ENCODE data around the gene TMEM121B.

TMEM121B gene

DNA sequence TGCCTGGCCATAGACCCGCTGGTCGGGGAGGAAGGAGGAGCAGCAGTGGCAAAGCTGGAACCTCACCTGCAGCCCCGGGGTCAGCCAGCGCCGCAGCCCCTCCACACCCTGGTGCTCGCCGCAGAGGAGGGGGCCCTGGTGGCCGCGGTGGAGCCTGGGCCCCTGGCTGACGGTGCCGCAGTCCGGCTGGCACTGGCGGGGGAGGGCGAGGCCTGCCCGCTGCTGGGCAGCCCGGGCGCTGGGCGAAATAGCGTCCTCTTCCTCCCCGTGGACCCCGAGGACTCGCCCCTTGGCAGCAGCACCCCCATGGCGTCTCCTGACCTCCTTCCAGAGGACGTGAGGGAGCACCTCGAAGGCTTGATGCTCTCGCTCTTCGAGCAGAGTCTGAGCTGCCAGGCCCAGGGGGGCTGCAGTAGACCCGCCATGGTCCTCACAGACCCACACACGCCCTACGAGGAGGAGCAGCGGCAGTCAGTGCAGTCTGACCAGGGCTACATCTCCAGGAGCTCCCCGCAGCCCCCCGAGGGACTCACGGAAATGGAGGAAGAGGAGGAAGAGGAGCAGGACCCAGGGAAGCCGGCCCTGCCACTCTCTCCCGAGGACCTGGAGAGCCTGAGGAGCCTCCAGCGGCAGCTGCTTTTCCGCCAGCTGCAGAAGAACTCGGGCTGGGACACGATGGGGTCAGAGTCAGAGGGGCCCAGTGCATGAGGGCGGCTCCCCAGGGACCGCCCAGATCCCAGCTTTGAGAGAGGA is 11.9 kb downstream of the TMEM121B start:
- DNase-seq: no peak

DNA sequence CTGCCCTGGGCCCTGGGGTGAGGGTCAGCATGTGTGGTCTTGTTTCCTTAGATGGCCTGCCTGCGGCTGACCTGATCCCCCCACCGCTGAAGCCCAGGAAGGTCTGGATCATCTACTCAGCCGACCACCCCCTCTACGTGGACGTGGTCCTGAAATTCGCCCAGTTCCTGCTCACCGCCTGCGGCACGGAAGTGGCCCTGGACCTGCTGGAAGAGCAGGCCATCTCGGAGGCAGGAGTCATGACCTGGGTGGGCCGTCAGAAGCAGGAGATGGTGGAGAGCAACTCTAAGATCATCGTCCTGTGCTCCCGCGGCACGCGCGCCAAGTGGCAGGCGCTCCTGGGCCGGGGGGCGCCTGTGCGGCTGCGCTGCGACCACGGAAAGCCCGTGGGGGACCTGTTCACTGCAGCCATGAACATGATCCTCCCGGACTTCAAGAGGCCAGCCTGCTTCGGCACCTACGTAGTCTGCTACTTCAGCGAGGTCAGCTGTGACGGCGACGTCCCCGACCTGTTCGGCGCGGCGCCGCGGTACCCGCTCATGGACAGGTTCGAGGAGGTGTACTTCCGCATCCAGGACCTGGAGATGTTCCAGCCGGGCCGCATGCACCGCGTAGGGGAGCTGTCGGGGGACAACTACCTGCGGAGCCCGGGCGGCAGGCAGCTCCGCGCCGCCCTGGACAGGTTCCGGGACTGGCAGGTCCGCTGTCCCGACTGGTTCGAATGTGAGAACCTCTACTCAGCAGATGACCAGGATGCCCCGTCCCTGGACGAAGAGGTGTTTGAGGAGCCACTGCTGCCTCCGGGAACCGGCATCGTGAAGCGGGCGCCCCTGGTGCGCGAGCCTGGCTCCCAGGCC is 12.7 kb downstream of the TMEM121B start:
- no peak for DNase-seq

DNA sequence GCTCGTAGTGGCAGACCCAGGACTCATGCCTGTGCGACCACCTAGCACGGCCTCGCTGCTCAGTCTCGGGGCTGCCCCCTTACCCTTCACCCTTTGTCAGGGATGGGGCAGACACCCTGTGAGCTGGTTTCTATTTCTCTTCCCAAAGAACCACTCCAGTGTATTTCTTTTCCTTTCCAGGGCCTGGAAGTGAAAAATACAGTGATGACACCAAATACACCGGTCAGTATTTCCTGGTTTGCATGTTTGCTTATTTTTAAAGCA is 13.7 kb downstream of the TMEM121B start:
- no peak for DNase-seq

DNA sequence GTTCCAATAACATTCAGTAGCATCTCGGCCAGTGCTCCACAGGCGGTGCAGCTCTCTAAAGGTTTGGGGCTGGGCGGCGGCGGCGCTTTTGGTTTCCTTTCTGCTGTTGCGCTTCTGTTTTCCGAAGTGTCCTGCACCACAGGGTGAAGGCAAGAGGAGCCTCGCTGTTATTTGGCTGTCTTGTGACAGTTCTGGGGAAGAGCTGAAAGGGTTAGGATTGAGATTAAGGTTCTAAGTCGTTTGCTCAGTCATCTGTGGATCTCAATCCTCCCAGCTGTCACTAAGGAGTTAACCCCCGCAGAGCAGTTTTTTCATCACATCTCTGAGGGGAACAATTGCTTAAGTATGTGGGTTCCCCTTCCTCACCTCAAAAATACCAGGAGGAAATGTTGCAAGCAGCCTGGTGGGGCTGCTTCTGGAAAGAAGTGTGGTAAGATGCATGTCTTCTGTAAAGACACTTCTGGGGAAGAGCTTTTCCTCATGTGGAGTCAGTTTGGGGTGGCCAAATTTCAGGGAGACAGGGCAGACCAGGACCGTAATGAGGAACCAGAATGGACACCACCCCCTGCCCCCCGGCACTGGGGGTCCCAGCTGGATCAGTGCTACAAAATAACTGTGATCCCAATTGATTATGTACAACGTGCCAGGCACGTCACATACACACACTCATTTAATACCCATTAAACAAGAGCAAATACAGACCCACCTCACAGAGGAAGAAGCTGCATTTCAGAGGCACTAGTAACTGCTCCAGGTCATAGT is 14.2 kb downstream of the TMEM121B start:
- no peak for DNase-seq

DNA sequence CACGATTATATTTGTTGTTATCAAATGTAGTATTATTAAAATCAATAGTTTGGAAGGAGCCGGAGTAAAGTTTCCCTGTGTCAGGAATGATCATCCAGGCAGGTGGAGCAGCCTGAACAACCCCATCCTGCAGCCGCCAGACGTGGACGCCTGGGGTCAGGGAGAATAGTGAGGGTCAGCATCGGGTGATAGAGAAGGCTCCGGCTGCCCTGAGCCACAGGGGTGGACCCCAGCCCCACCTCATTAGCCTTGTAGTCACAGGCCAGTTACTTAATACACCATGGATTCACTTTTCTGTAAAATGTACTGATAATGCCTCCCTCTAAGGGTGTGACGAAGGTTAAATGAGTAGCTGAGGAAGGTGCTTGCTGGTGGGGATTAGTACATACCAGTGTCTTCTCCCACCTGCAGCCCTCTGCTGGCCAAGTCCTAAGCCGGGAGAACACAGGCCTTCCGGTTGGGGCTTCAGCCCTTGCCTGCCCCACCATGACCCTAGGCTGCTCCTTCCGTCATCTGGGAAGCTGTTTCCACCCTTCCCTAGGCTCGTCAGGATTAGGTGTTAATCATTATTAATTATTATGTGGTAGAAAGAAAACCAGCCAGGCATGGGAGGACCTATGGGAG is 14.9 kb downstream of the TMEM121B start:
- no peak for DNase-seq

DNA sequence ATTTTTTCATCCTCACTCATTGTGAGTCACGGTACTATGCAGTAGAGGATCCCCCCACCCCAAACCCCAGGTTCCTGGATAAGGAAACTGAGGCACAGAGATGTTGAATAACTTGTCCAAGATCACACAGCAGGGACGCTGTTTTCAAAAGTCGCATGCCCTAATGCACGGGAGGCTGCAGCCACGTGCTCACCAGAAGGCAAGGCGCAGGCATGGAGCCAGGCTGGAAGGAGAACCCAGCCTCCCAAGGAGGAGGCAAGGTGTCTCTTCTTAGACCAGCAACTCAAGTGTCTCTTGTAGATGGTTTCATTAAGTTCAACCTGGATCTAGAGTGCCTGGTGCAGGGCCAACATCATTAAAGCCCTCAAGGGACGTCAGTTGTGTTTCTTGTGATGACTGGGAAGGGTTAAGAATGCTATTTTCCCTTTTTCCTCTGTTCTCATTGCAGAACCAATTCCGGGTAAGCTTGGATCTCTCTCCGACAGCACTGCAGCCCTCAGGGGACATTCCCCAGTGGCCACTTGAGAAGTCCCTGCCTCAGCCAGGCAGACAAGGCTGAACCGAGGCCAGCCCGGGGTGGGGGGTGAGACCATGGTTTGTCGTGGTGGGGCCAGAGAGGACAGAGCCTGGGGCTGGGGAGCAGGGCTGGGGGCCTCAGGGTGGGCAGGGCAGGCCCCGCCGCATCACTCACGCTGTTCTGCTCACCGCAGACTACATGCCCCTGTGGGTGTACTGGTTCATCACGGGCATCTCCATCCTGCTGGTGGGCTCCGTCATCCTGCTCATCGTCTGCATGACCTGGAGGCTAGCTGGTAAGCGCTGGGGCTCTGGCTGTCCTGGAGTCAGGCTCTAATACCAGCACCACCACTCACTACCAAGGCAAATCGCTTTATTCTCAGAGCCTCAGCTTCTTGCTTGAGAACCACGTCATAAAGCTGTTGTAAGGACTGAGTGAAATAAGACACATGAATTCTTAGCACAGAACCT is 15.7 kb downstream of the TMEM121B start:
- DNase-seq: no peak

DNA sequence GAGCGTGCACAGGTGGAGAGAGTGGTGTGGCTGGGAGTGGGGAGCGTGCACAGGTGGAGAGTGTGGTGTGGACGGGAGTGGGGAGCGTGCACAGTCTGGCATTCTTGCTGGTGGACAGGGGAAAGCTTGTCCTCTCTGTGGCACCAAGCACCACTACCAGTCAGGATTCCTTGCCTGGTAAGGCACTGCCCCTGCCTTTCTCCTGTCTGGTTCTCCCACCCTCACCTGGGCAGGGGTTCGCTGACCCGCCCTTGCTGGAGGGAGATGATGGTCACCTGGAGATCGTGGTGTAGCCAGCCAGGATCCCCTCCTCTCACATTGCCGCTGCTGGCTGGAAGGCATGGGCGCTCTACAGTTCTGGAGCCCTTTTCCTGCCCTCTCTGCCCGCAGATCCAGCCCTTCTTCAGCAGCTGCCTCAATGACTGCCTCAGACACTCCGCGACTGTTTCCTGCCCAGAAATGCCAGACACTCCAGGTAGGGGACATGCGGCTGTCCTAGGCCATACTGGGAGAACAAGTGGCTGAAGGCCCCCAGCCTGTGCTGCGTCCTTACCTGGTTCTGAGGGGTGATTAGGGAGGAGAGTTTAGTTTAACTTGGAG is 16.7 kb downstream of the TMEM121B start:
- no peak for DNase-seq

DNA sequence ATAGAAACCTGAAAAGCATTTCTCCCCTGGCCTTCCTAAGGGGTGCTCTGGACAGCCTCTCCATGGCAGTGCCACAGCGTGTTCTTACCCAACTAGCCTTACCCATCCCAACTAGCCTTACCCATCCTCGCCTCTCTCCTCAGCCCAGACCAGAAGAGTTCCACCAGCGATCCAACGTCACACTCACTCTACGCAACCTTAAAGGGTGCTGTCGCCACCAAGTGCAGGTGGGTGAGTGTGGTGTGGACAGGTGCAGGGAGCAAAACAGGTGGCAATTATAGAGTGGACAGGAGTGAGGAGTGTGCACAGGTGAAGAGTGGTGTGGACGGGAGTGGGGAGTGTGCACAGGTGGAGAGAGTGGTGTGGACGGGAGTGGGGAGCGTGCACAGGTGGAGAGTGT is 17.8 kb downstream of the TMEM121B start:
- DNase-seq: no peak

DNA sequence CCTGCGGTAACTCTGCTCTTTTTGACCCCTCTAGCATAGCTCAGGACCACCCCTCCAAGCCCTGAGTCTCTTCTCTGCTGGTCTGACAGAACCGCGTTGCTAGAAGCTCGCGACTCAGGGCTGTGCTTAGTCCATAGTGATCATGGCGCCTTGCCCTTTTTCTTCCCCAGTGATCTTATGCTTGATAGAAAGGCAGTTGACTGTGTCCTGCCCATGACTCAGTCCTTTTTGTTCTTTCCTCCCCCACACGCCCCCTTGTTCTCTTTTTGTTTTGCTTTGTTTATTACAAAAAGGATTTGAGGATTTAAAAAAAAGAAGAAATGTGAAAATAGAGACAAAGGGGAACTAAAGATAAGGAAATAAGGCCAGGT is 18.9 kb downstream of the TMEM121B start:
- no peak for DNase-seq

DNA sequence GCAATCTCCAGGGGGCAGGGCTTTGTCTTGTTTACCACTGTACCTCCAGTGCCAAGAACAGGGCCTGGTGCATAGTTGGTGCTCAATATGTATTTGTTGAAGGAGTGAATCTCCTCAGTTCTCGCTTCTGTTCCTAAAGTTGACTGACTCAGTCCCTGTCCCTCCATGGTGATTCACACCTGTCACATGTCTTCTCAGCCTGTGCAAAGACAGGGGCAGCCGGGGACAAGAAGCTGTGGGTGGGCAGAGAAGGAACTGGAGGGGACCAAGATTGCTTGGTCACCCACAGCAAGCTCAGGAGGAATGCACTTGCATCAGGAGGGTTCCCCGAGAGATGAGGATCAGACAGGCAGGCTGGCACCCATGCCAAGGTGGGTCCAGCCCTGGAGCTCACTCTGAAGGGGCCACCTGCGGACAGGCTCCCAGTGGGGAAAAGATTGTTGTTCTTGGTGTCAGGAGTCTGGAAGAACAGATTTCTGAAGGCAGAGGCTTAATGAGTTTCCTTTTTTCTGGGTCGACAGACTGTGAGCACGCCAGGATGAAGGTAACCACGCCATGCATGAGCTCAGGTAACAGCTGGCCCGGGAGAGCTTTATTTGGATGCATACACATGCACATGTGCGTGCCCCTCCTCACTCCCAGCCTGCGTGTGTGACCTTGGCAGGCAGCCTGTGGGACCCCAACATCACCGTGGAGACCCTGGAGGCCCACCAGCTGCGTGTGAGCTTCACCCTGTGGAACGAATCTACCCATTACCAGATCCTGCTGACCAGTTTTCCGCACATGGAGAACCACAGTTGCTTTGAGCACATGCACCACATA is 19.5 kb downstream of the TMEM121B start:
- no peak for DNase-seq

DNA sequence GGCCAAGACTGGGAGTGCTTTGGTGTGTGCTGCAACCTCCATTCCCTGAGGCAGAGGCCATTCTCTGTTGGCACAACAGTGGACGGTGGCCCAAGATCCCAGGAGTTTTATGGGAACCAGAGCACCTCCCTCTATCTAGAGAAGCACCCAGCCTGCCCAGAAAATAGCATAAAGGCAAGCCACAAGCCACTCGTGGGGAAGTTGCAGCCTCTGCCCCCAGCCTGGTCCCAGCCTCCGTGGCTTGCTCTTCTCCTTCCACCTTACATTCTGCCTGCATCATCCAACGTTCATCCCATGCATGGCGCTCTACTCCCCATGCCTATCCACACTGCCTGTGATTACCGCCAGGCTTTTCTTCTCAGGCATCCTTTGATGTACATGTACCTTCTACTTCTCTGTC is 20.5 kb downstream of the TMEM121B start:
- no peak for DNase-seq

DNA sequence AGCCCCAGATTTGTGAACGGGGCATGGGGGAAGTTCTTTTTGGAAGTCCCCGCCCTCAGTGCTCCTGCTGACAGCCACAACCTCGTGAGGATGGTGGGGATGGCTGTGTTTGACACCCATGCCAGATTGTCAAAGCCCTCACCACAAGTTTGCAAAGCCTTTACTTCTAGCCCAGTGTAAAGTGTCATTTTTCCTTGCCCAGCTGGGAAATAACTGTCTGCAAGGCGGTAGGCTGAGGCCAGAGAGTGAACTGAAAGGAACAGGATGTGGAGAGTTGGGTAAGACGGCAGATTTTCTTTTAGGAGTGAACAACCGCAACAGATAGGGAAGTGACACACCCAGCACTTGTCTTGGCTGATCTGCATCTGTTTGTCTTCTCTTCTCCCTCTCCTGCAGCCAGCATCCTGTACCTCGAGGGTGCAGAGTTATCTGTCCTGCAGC is 22.8 kb downstream of the TMEM121B start:
- DNase-seq: no peak

DNA sequence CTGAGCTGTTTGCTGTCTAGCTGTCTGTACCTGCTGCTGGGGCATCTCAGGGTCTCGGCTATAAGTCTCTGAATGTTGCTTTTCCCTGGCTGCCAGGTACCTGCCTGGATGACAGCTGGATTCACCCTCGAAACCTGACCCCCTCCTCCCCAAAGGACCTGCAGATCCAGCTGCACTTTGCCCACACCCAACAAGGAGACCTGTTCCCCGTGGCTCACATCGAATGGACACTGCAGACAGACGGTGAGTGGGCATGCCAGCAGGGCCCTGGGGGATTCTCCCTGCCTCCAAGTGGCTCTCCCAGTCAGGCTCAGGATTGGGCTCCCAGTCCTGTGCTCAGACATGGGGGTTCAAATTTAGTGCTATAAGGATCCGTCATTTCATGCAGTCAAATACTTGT is 23.5 kb downstream of the TMEM121B start:
- DNase-seq: no peak

DNA sequence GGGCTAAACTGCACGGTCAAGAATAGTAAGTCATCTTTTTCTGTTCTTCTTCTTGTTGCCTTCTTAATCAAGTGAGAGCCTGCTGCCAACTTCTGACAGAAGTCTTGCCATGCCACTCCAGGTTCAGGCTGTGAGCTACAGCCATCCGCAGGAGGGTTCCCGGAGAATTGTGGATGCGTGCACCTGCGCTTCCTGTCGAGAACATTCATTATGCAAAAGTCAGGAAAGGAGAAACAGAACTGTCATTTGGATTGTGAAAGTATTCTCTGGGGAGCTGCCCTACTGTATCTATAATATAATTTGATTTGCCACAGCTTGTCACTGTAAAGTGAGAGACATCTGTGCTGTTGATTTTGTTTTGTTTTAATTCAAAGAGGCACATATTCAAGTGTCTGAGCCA is 24.1 kb downstream of the TMEM121B start:
- DNase-seq: no peak

DNA sequence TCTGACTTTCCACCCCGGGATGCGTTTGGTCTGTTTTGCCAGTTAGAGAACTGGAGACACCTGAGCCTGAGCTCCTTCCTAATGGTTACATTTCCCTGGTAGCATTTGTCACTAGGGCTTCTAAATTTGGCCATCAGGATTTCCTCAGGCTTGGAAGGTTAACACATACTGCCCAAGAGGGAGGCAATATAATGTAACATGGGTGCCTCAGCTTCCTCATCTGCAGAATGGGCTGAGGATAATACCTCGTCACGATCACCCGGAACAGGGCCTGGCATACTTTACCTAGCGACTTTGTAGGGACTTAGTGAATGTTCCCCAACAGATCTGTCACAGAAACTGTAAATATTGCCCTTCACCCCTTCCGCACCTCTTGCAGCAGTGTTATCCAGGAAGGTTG is 25.1 kb downstream of the TMEM121B start:
- DNase-seq: no peak

DNA sequence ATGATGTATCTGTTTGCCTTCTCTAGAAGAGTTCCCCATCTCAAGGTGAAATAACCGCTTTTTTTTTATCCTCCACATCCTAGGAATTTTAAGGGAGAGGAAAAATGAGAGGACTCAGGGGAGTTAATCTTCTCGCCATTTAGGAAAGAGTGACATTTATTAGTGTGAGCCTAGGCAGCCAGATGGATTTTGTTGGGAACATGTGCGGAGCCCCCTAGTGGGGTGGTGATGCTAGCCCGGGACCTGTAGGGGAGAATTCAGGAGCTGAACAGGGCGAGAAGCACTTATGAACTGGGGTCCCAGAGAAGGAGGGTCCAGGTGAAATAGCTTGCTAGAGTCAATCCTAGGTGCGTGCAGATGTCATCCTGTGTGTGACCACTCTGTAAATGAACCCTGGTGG is 25.6 kb downstream of the TMEM121B start:
- no peak for DNase-seq

DNA sequence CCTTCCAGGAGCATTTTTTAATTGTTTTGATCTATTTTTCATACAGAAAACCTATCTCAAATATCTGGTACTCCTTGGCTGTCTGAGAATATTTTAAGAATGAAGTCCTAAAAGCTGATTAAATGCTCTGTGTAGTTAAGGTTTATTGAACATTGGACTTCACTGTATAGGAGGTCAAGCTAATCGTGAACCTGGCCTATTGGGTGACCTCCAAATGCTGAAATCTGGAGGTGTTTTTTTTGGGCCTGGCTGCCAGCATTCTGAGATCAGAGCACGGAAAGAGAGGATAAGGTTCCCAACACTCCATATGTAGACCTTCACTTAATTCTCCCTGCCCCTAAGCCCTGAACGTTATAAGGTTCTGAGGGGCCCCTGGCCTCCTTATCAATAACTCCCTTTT is 28.1 kb downstream of the TMEM121B start:
- no peak for DNase-seq

DNA sequence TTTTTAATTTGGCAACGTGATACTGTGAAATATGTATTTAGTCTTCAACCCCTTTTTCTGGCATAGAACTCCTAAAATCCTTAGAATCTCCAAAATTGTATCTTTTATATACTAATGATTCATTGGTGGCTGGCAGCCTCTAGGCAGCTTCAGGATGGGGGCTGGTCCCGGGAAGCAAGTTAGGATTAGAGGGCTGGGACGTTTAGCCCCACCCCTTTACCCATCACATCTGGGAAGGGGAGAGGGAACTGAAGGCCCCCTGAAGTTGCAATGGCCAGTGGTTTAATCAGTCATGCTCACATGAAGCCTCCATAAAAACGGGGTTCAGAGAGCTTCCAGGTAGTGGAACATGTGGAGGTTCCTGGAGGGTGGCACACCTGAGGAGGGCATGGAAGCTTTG is 29.3 kb downstream of the TMEM121B start:
- no peak for DNase-seq

DNA sequence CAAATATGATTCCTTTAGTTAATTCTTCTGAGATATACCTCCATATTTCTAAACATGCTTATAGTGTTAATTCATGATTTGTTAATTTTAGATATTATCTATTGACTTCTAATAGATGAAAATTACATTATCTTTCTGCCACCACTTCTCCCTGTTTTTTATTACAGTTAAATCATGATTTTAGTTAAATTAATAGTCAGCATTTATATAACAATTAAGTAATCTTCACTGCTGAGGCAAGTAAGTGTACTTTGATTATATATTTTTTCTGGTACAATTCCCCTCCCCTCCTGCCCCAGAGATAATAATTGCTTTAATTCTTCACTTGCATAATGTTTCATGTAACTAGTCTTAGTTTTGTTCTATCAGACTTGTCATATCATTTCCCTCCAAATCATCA is 30.6 kb downstream of the TMEM121B start:
- DNase-seq: no peak

DNA sequence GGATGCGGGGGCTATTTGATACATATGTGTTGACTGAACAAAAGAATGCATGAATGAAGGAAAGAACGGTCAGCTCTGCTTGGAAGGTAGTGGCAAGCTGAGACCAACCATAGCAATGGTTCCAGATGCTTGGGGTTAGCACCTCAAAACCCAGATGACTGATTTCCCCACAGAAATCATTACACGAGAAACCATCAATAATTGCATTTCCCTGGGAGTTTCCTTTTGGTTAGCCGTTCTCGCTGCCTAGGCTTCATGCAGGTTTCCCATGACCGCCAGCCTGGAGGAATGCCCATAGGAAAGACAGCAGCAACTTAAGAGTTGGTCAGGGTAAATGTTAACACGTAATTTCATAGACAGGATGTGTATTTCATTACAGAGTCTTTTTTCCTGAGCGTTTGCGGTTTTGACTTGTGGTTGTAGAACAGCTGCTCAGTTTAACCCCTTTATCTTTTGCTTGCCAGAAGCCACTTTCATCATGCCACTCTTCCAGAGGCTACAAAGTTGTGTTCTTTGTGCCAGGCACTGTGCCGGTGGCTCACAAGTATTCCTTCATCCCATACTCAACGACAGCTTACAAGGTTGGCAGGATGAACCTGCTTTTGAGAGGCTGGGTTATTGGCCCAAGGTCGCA is 33.5 kb downstream of the TMEM121B start:
- no peak for DNase-seq
